ENCODE results near the gene KLK6.
A peak's percentile ranks its signal among the peaks of the same experiment; 100 is the strongest.

The KLK6 gene

GRCh38 chr19:50969413-50969760, at the start of gene KLK6:
Gene KLK6 (minus strand): TSS chr19:50969591. CDS start chr19:50968104, 1,487 bp downstream.
- DNase-seq (ENCODE audit: low read depth), result no peak

- DNase-seq (ENCODE audit: low read depth), result no peak
These were observed 49.6 kb upstream of the KLK6 start for GRCh38 chr19:51018745-51019543.

- DNase-seq (ENCODE audit: low read depth), result peak; percentile 14
These were observed 47.6 kb upstream of the KLK6 start for GRCh38 chr19:51016798-51017683.

GRCh38 chr19:51015691-51016267, 46.4 kb upstream of the KLK6 start:
- no peak for DNase-seq (ENCODE audit: low read depth)

DNA sequence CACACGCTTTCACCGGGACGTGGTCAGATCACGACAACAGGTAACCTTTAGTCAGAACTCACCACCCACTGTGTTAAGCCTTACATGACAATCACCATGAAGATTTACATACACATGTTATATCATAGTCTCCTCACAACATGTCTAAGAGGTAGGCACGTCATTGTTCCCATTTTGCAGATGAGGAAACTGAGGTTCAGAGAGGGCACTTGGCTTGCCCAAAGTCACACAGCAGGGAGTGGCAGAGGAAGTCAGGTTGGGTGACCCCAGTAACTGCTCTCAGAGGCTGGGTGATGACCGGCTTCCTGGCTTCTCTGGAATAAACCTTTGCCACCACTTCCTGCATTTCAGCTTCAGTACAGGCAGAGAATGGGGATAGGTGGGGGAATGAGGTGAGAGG, 44.9 kb upstream of the KLK6 start:
- DNase-seq (ENCODE audit: low read depth), result no peak

GRCh38 chr19:51012661-51013190, 43.3 kb upstream of the KLK6 start:
- no peak for DNase-seq (ENCODE audit: low read depth)

GRCh38 chr19:51010066-51010795, 40.8 kb upstream of the KLK6 start:
- no peak for DNase-seq (ENCODE audit: low read depth)

GRCh38 chr19:51009061-51009891, 39.9 kb upstream of the KLK6 start:
- no peak for DNase-seq (ENCODE audit: low read depth)

GRCh38 chr19:51007488-51007887, 38.1 kb upstream of the KLK6 start:
- DNase-seq (ENCODE audit: low read depth), result no peak

DNA sequence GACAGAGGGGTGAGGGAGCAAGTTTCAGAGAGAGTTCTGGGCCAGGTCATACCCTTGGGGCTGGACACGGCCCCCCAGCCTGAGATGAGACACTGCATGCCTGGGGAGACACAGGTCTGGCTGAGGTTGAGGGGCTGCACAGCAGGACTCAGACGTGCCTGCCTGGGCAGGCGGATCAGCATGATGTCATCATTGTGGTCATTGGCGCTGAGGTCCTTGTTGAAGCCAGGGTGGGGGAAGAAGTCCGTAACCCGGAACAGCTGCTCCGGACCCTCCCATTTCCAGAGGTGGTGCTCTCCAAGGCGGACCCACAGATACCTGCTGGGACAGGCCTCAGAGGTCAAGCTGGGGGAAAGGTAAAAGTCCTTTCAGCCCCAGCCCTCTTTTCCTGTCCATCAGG, 37.0 kb upstream of the KLK6 start:
- no peak for DNase-seq (ENCODE audit: low read depth)

GRCh38 chr19:51005248-51005647, 35.9 kb upstream of the KLK6 start:
- no peak for DNase-seq (ENCODE audit: low read depth)

DNA sequence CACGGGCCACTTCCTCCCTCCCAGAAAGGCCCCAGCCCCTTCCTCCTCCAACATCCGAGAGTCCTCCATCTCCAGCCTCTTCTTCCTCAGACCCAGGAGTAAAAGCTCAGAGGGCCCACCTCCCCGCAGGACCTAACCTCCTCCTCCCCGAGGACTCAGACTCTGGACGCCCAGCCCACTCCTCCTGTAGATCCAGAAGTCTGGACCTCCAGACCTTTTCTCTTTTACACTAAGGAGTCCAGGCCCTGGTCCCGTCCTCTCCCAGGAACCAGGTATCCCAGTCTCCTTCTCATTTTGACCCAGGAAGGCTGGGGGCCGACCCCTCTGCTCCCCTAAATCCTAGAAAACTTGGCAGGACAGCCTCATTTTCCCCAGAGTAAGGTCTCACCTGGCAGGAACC, 33.9 kb upstream of the KLK6 start:
- DNase-seq (ENCODE audit: low read depth), result no peak

- DNase-seq (ENCODE audit: low read depth), result no peak
These were observed 33.3 kb upstream of the KLK6 start for GRCh38 chr19:51002542-51003311.

DNA sequence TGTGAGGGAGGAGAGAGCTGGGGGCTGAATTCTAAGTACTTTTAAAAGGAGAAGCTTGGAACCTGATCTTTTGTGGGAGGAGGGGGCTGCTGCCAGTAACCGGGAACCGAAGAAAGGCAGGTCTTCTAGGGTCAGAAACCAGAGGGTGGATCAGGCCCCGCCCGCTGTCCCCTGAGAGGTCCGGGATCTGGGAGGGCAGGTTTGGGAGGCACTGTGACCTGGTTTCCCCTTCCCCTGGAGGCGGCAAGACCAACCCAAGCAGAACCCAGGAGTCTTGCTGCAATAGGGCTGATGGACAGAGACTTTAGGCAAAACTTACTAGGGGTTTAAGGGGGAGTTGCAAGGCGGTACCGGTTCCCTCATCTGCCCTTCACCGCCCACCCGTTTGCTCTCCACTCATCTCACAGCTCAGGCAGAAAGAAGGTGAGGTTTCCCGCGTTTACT, 32.7 kb upstream of the KLK6 start:
- DNase-seq (ENCODE audit: low read depth), result no peak

GRCh38 chr19:51001515-51001914, 32.1 kb upstream of the KLK6 start, which contains the start of gene KLK8:
Gene KLK8 (minus strand): TSS chr19:51001604. CDS start chr19:51001167, 437 bp downstream.
- no peak for DNase-seq (ENCODE audit: low read depth)

GRCh38 chr19:51000981-51001380, 31.6 kb upstream of the KLK6 start:
- DNase-seq (ENCODE audit: low read depth), result no peak

DNA sequence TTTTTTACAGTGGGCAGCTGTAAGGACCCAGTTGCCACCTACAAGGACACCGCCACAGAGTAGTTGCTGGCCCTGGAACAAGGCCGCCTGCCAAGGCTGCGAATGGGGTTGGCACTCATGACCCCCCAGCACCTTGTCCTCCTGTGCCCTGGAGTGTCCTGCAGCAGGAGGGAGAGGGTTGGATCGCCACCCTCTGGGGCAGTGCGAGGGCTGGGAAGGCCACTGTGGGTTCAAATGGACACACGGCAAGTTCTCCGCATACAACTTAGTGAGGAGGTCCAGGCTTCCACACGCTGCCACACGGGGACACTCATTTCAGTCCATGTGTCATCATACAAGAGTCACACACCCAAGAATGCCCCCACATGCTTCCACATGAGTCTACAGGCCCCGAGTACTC, 31.0 kb upstream of the KLK6 start:
- no peak for DNase-seq (ENCODE audit: low read depth)

- DNase-seq (ENCODE audit: low read depth), result no peak
These were observed 29.3 kb upstream of the KLK6 start for GRCh38 chr19:50998686-50999085.

DNA sequence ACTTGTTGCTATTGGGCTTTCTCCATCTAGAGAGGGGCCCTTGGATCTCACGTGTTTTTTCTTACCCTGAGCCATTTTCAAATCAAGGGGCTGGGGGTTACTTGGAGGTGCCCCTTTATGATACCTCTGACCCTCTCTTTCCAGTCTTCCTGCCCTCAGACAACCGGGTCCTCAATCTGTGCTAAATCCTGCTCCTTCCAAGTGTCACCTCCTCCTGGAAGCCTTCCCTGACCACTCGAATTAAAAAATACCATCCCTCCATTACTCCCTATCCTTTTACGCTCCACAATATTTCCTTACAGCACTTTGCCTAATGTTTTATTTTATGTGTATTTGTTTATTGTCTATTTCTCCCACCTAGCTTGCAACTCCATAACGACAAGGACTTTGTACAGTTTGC, 28.7 kb upstream of the KLK6 start:
- DNase-seq (ENCODE audit: low read depth), result no peak

GRCh38 chr19:50994129-50994528, 24.7 kb upstream of the KLK6 start:
- no peak for DNase-seq (ENCODE audit: low read depth)
